ENCODE data around the gene OR1B1.
"Not testable (repeated sequence)": the region's sequence is repeated elsewhere in the genome, so short reads cannot be mapped to it uniquely, and the experiment has no call there.

The OR1B1 gene

DNA sequence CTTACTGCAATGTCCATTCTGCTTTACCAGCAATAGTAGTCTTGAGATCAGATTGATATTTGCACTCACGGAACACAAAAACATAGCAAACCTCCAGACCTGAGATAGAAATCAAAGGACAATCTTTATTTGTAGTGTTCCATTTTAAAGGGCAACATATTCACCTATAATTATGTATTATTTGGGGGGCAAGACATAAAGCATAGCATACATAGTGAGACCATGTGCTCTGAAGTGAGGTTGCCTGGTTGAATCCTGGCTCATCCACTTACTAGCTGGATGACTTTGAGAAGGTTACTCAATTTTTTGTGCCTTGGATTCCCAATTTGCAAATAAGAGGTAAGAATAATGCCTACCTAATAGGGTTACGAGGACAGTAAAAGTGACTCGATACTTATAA lies at the start of gene OR1B1:
Gene OR1B1 (minus strand): TSS at position 101 of the 400 bp plus-strand sequence.
- no peak for DNase-seq

DNA sequence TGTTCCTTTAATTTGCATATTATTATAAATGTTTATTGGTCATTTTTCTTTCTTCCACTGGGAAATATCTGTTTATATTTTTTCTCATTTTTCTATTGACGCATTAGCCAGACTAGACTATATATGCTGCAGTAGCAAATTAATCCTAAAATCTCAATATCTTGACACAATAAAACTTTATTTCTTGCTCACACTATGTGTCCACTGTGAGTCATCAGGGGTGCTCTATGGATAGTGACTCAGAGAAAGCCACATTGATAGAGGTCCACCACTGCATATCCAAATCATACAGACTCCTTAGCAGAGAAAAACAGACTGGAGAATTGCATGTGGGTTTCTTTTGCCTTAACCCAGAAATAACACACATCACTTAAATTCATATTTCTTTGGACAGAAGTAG lies 38.3 kb upstream of the OR1B1 start:
- DNase-seq, result no peak

GRCh38 chr9:122684851-122685250 lies 27.4 kb upstream of the OR1B1 start:
- no peak for DNase-seq

DNA sequence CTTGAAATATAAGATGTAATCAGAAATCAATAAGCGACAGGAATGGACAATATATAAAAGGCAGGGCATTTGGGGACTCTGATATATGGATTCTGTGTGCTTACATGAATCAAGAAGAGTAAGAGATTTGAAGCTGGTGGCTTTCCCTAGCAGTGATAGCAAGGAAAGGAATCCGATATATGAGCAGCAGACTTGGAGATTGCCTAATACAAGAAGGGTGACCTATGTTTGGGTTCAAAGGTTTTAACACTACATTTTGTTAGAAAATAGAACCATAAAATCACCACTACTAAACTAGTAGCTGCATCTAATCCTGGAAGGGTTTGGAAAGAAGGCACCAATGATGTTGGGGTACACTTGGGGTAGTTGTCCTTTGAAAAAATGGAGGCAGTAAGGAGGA lies 15.1 kb upstream of the OR1B1 start:
- DNase-seq, result no peak

GRCh38 chr9:122661416-122661815 lies 4.0 kb upstream of the OR1B1 start, which contains the start of gene OR1L1:
OR1L1 (plus strand) TSS chr9:122661716; CDS start chr9:122661716, 0 bp downstream.
- no peak for DNase-seq

GRCh38 chr9:122656378-122656777 lies 1.0 kb downstream of the OR1B1 start:
- no peak for DNase-seq

- no peak for DNase-seq
Measured at GRCh38 chr9:122642226-122642625, 15.2 kb downstream of the OR1B1 start.

DNA sequence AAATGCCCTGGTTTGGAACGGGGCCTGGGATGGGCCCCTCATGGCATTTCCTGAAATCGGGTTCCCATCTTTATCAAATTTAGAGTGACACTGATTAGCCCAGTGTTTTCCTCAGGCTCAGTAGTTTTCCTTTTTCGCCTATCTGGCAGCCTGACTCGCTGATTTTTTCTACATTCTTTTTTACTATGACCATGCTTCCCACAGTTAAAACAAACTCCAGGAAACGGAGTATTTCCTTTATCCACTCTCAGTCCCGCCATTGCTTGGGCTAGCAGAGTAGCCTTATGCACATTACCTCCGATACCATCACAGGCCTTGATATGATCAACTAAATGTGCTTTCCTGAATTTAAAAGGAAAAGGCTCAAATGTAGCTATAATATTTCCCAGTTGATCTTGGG lies 37.4 kb downstream of the OR1B1 start:
- no peak for DNase-seq

DNA sequence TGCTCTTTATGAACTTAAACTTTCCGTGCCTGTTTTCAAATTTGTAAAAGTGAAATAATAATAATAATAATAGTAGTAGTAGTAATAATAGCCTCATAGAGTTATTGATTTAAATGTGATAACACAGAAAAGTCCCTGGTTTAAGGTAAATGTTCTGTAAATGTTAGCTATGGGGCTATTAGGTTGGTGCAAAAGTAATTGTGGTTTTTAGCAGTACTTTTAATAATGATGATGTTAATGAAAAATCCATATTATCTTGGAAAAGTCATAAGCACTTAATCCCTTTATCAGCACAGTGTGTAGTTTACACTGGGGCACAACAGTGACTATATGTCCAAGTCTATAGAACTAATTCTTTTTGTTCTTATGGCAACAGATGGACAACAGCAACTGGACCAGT lies 43.1 kb downstream of the OR1B1 start, which contains the start of gene OR1Q1:
Gene OR1Q1 (plus strand): TSS at position 377 of the 400 bp plus-strand sequence. CDS start 0 bp downstream, at position 377.
- DNase-seq, result no peak

GRCh38 chr9:122609804-122610203 lies 47.6 kb downstream of the OR1B1 start:
- no peak for DNase-seq

DNA sequence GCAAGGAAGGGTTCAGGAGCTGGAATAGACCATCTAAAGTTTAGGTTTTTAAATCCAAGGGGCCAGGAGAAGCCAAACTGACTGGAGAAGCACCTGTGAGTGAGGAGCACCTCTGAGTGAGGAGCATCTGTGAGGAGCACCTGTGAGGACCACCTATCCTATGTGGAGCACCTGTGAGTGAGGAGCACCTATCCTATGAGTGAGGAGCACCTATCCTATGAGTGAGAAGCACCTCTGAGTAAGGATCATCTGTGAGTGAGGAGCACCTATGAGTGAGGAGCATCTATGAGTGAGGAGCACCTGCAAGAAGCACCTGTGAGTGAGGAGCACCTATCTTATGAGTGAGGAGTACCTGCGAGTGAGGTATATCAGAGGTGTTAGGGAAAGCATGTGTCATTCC lies 50.8 kb downstream of the OR1B1 start:
- DNase-seq, result no peak

DNA sequence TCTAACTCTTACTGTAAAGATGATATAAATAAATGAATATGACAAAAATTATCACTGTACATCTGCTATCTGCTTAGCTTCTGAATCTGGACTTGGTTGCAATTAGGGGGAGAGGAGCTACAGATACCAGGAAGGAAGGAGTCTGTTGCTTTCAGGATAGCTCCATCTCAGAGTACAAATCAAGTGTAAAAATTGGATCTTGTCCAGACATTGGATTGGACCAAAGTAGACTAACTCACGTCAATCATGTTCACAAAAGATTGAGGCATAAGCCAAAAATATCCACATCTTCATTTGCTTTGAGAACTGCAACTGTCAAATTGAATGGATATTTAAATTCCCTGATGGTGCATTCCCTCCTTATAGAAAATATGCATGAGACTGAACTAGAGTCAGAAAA lies 51.7 kb downstream of the OR1B1 start:
- no peak for DNase-seq

GRCh38 chr9:122583284-122583683 lies 74.1 kb downstream of the OR1B1 start, which contains the start of gene OR1L8:
OR1L8 (minus strand) TSS chr9:122583384; CDS start chr9:122568477, 14,907 bp downstream.
- DNase-seq, result not testable (repeated sequence)

DNA sequence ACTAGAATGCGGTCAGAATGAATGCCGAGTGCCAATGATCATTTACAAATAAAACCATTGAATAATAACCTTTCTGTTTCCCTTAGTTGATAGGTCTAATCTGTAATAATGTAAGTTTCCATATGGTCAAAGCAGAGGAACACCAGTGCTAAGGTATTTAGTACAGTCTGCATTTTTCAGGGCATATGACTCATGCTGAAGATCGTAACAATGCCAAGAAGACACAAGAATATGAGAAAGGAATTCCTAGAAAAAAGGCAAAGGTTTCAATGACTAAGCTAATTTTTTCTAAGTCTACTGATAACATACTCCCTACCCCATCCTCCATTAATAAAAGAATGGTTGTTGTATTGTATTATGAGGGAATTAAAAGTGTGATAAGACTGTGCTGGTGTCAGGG lies 77.1 kb downstream of the OR1B1 start:
- DNase-seq, result no peak

DNA sequence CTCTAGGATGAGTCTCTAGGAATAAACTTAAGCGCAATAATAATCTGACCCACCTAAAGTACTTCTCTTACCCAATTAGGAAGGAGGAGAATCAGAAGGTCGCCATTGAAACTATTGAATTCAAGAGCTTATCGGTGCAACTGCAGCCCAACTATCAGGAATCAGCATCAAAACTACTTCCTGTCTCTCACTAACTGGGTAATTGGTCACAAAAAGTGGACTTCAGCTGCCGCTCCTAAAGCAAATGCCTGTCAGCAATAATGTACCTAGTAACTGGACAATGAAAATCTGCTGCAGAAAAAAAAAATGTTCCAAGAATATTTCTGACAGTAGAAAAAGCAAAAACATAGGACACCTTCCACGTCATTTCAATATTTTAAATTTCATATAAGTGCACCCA lies 77.6 kb downstream of the OR1B1 start:
- no peak for DNase-seq
